ENCODE data around the gene FLOT1.
A peak's percentile ranks its signal among the peaks of the same experiment; 100 is the strongest.
"Not testable (repeated sequence)": the region's sequence is repeated elsewhere in the genome, so short reads cannot be mapped to it uniquely, and the experiment has no call there.

The FLOT1 gene

DNA sequence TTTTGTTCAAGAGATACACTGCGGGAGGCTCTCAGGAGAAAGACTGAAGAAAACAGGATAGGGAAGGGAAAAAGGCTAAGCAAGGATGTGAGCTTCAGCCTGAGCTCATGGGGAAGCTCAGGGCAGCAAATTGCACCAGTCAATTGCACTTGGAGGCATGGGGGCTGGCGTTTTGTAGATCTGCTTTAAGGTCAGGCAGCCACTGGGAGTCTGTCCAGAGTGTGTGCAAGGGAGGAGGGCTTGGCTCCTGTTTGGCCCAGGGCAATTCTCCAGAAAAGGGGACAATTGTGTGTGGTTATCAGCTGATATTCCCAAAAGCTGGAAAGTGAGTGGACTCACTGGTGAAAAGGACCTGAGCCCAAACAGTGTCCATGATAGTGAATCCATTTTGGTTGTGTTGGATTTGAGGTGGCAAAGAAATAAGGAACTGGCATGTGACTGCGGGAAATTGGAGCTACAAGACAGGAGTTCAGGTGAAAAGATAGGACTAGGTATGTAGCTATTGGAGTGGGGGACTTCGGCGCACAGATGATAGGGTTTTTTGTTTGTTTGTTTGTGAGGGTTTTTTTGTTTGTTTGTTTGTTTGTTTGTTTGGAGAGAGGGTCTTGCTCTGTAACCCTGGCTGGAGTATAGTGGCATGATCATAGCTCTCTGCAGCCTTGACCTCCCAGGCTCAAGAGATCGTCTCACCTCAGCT, 24.1 kb upstream of the FLOT1 start:
- no peak for DNase-seq

DNA sequence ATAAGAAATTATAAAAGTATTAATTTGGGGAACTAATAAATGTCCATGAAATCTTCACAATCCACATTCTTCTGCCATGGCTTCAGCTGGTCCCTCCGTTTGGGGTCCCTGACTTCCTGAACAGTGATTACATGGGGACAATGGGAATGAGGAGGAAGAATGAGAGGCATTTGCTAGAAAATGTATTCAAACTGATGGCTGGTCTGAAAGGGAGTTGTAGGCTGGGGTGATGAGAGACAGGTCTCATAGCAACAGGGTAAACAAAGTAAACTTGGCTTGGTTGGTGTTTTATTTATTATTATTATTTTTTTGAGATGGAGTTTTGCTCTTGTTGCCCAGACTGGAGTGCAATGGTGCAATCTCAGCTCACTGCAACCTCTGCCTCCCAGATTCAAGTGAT, 23.0 kb upstream of the FLOT1 start:
- DNase-seq = not testable (repeated sequence)

DNA sequence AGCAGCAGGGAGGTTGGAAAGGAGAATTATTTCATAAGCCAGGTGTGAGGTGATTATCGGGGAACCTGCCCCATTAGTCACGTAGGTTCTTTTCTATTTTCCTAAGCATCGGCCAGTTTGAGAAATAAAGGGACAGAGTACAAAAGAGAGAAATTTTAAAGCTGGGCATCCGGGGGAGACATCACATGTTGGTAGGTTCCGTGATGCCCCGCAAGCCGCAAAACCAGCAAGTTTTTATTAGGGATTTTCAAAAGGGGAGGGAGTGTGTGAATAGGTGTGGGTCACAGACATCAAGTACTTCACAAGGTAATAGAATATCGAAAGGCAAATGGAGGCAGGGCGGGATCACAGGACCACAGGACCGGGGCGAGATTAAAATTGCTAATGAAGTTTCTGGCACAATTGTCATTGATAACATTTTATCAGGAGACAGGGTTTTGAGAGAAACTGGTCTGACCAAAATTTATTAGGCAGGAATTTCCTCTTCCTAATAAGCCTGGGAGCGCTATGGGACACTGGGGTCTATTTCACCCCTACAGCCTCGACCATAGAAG, 22.1 kb upstream of the FLOT1 start:
- not testable (repeated sequence) for DNase-seq

DNA sequence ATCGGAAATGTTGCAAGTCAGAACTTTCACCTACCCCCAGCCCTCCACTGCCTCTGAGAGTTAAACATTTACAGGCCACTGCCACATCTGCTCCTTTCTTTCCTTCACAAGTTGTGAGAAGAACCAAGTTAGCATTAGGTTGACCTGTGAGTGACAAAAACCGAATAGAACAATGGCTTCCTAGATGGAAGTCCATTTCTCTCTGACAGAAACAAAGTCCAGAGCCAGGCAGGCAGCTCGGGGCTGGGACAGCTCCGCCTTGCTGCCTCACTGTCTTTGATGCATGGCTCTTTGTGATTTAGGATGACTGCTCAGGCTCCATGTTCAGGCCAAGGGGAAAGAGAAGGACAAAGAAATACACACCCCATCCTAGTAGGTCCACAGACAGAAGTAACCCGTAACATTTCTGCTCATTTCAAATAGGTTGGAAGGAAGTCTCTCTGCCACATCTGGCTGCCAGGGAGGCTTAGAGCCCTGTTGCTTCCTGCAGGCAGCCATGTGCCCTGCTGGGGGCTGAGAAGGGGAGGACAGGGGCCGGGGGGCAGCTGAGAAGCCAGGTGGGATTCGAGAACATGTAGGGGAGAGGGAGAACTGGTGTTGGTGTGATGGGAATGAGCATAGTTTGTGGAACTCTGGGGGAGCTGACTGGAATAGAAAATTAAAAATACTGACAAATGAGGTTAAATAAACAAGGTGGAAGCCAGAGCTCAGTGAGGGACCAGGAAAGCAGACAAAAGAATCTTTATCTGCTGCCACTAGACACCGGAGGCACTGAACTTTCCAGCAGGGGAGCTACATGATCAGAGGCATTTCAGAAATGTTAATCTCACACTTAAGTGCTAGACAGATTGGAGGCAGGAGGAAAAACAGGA, 21.4 kb upstream of the FLOT1 start:
- DNase-seq = no peak

DNA sequence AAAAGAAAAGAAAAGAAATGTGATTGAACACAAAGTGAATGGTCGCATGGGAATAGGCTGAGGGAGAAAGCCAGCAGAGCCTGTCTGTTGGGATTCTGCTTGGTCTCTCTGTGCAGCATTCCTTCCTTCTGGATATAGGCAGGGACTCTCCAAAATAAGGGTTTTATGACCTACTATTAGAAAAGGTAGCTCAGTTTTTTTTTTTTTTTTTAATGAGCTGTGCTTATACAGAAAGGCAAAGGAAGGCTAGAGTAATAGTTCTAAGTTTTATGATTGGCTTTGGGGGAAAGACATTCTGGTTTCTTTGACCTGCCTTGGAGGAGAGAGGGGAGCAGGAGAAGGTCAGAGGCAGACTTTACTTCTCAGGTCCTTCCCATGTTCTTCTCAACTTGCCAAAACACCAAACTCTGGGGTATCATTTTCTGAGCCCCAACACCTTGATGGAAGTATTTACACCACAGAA, 20.7 kb upstream of the FLOT1 start:
- no peak for DNase-seq

DNA sequence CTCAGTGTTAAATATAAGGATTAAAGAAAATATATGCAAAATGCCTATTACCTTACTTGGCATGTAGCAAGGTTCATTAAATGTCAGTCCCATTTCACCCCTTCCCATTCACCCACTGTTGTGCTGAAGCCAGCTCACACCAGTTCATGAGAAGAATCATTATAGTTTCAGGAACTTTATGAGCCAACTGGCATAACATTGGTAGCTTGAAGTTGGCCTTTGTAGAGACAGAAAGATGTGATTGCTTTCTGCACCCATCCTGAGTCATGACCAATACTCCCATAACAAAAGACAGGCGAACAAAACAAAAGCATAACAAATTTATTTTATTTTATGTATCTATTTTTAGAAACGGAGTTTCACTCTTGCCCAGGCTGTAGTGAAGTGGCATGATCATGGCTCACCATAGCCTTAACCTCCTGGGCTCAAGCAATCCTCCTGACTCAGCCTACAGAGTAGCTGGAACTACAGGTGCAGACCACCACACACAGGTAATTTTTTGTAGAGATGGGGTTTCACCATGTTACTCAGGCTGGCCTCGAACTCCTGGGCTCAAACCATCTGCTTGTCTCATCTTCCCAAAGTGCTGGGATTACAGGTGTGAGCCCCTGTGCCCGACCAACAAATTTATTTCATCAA, 19.4 kb upstream of the FLOT1 start:
- no peak for DNase-seq

DNA sequence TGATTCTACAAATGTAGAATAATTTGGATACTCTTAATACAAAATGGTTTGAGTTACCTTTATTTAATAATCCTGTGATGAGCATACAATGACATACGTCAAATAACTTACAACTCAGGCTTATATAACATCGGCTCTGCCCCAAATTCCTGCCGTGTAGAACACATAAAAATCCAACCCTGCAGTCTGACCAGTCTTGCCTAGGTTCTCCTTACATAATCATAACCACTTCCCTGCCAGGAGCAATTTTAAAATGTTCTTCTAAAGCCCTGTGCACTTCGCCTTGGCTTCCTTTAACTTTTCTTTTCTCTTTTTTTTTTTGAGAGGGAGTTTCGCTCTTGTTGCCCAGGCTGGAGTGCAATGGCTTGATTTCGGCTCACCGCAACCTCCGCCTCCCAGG, 18.1 kb upstream of the FLOT1 start:
- DNase-seq = peak; percentile 27

DNA sequence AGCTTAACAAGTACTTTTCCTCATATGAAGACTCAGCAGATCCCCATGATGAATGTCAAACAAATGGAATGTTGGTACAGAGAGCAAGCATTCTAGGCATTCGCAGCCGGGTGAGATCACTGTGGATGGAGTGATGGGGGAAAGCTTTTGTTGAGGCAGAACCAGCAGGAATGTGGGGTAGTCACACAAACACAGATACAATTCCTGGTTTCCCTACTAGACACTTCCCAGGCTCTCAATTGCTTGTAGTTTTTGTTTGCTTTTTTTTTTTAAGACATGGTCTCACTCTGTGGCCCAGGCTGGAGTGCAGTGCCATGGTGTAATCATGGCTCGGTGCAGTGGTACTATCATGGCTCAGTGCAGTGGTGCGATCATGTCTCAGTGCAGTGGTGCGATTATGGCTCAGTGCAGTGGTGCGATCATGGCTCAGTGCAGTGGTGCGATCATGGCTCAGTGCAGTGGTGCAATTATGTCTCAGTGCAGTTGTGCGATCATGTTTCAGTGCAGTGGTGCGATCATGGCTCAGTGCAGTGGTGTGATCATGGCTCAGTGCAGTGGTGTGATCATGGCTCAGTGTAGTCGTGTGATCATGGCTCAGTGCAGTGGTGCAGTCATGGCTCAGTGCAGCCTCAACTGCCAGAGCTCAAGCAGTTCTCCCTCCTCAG, 17.2 kb upstream of the FLOT1 start:
- no peak for DNase-seq

DNA sequence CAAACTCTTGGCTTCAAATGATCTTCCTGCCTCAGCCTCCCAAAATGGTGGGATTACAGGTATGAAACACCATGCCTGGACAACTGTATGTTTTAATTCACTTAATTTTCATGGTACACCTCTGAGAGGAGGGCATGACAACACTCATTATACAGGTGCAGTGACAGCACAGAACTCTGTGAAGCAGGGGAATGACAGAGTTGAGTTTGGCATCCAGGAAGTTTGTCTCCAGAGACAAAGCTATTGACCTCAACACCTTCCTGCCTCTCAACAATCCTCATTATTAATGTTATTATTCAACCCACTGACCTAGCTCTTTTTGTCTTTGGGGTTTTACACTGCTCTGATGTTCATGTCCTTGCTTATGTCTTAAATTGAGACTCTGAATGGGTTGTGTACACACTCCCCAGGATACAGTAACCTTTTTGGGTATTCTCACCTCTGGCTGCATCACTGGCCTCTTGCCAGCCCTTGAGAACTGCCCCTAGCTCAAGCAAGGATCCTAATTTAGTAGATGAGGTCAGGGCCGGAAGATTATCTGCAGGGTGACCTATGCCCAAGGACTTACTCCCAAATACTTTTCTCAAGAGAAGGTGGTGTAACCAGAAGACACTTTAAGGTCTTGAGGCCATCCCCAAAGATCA, 14.9 kb upstream of the FLOT1 start:
- no peak for DNase-seq

DNA sequence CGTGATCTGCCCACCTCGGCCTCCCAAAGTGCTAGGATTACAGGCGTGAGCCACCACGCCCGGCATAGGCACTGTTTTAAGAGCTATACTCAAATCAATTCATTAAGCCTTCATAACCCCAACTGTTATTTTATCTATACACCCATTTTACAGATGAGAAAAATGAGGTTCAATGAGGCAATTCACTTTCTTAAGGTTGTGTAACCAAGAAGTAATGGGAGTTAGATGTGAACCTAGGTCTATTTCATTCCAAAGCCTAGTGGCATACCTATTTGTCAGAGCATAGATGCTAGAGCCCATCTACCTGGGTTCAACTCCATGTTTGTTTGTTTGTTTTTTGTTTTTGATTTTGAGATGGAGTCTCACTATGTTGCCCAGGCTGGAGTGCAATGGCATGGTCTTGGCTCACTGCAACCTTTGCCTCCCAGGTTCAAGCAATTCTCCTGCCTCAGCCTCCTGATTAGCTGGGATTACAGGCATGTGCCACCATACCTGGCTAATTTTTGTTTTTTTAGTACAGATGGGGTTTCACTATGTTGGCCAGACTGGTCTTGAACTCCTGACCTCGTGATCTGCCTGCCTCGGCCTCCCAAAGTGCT, 14.0 kb upstream of the FLOT1 start:
- not testable (repeated sequence) for DNase-seq

DNA sequence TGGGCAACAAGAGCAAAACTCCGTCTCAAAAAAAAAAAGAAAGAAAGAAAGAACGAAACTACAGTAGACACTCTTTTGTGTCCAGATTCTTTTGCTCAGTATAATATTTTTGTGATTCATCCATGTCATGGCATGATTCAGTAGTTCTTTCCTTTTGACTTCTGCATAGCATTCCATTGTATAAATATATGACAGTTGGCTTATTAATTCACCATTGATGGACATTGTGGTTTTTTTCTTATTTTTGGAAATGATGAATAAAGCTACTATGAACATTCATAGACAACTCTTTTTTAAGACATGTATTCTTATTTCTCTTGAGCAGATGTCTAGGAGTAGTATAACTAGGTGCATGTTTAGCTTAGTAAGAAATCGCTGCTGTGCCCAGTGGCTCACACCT, 12.1 kb upstream of the FLOT1 start:
- no peak for DNase-seq

DNA sequence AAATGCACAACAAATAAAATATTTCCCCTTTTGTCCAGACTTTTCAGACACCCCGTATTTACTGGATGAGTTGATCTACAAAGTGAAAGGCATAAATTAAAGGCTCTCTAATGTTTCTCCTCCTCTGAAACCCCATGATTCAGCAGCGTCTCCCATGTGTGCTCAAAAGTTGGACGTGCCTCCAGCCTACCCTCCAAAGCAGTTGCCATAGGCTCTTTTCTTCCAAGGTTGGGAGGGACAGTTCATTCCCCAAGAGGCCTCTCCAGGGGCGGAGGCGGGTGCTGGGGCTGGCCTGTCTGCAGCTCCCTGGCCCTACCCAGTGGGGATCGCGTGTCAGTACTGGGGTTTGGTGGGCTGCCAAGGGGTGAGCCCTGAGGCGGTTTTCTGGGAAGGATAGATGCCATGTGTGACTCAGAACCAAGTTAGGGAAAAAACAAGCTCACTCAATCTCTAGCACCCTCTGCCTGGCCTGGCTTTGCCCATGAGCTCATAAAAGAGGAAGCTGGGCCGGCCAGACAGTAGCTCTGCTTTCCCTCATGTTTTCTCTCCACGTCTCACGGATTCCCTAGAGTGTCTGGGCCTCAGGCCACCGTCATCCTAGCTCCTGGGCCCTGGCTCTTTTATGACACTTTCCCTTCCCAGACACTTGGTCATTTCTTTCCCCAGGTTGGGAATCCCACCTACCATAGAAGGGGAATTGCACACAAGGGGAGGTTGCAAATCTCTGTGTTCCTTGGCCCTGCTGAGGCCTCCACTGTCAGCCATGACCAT, 9.9 kb upstream of the FLOT1 start:
- peak; percentile 83 for DNase-seq

DNA sequence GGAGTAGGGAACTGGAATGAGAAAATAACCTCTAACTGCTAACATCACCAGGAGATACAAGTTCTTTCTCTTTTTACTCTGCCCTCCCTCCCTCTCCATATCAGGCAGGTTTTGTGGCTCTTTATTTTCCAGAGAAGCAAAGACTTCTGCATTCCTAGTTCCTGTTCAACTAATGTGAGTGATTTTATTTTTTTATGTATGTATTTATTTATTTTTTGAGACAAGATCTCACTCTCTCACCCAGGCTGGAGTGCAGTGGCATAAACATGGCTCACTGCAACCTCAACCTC, 7.8 kb upstream of the FLOT1 start:
- DNase-seq = no peak

DNA sequence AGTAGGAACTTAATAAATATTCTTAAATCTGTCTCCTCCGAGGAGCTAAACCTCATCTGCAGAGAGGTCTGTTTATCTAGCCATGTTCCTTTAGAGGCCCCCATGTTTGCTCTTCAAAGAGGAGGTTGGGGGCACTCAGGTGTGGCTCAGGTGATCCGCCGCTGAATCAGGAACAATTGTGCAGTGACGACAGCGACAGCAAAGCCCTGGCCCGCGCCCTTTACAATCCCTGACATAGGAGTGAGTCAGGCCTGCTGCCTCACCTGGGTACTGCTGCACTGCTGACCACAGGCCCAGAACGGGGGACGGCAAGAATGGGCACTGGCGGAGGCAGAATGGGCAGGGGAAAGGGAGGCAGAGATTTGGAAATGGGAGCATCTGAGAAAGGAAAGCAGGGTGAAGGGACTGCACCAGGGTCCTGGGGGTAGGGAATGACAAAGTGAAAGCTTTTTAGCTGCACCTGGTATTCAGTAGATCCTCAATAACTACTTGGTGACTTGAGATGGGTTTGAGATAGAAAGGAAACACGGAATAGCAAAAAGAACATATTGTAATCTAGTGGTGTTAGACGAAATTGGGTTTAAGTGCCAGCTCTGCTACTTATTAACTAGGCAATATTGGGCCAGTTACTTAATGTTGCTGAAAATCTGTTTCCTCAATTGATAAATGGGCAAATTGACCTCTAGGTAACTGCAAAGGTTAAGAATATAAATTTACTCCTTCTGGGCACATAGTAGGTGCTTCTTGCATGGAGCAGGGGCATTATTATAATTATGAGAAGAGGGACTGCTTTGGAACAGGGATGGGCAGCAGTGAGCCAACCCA, 7.3 kb upstream of the FLOT1 start:
- no peak for DNase-seq

DNA sequence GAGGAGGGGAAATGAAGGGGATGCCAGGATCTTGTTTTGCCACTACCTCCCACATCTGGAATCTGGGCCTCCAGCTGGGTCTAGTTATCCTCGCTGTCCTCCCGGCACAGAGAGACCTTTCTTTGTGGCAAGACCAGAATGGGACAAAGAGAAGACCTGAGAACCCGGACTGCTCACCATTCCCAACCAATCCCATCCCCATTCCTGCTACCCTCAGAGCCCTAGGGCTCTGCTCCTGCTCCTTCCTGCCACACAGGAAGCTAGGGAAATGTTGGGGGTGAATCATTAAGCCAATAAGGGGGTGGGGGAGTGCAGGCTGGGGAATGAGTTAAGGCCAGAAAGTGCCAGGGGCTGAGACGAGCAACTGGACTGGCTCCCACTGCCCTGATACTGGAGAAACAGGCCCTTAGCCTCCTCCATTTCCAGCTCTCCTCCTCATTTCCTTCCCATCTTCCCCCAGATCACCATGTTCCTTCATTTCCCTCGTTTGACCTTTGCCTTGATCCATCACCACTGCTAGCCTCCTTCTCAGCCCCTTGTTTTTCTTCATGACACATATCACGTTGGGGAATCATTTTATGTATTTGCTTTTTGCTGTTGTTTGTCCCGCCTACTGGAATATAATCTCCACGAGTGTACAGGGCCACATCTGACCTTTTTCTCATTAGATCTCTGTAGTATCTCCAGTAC, 6.5 kb upstream of the FLOT1 start:
- DNase-seq = no peak

DNA sequence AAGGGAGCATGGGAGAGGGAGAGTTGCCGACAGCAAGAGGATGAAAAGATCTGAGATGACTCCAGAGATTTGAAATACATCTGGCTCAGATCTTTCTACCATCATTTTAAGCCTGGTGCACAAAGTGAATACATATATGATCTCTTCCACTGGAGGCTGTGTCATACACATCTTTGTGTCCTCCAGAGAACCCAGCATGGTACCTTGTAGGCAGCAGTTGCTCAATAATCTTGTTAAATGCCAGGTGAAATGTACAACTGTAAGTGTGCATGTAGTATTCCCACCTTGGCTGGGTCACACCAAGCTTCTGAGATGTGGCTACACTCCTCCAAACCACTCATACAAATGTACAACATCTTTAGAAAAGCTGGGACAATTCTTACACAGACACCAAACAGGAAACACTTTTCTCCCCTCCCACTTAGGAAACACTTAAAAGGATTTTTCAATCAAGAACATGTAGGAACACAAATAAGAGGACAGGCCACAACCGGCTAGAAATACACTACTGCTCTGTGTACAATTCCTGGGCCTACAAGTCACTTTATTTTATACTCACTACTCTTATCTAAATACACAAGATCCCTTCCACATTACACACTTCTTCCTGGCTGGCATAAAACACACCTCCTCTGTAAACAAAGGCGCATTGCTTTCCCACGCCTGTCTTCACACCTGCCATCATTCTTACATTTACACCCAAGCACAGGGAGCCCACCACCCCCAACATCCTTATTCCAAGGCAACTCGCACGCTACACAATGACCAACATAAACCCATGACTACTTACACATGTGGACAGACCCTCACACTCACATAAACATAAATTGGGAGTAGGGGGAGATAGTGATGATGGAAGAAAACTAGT, 5.6 kb upstream of the FLOT1 start:
- DNase-seq = no peak

DNA sequence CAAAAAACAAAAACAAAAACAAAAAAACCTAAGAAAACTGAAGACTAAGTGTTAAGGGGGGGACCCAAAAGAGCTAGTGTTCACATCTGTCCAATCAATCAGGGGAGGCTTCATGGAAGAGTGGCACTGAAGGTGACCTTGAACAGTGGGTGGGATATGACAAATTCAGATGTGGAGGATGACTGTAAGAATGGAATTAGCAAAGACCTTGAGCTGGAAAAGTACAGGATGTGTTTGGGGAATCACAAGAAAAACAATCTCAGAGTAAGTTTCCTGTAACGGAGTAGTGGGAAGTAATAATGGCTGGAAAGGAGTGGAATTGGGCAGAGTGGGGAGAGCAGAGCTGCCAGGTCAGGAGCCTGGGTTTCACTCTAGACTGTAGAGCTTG, 4.8 kb upstream of the FLOT1 start:
- no peak for DNase-seq

DNA sequence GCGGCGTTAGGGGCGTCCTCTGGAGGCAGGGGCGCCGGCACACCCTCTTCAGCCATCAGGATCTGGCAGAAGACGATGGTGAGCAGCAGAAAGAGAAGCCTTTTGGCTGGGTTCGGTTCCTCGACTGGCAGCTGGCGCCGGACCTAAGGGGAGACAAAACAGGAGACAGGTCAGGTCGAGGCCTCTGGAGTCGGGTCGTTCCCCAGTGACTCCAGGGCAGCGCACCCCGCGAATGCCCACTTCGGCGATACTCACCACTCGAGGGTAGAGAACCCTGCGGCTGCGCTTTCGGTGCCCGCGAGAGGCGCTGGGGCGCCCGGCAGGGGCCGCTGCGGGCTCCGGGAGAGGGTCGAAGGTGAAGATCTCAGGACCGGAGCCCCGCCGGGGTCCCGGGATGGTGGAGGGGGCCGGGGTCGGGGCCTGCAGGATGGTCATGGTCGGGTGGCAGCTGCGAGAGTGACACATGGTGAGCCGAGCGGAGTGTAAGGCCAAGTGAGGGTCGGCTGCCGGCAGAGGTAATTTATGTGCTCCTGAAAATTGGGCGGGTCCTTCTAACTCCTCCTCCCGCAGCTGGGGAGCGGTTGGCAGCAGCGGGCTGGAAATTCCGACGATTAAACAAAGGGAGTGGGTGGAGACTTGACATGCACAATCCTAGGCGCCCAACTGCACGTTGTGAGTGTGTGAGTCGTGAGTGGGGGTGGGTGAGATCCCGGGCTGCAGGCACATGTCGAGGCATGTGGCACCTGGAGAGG, 1.7 kb upstream of the FLOT1 start, which contains the start of gene IER3:
TSS of gene IER3 (minus strand) at position 494 of the 752 bp plus-strand sequence. CDS start at position 465, 29 bp downstream.
- peak; percentile 74 for DNase-seq
